Neural cell (in vitro differentiated cells): ENCODE data around the gene MEFV. TPM values are rescaled to one million over a fixed set of nuclear protein-coding genes. Genes with fewer than 3 reads are reported as not detected.

ENCODE experiments used
- H2AFZ ChIP-seq: fragments of 200-600, 300-800 bp; sonication (generic), shearing (Covaris generic); 2 replicates; pipeline ENCODE4 v1.6.0; 2014; ENCODE audit warnings: low read depth, mild to moderate bottlenecking, antibody characterized with exemption, low read length, moderate library complexity
- H3F3A ChIP-seq: fragments of 200-600 bp; shearing (Covaris generic); 2 replicates; pipeline ENCODE4 v1.6.1; 2016; ENCODE audit warnings: mild to moderate bottlenecking, moderate library complexity, mixed read lengths, antibody characterized with exemption, low read length; ENCODE audit not compliant: insufficient read depth, poor library complexity, severe bottlenecking
- H3K27ac ChIP-seq: fragments of 200-600, 300-800 bp; sonication (generic), shearing (Covaris generic); 2 replicates; pipeline ENCODE4 v1.5.1; 2014; ENCODE audit warnings: mild to moderate bottlenecking, low read length, moderate library complexity
- H3K27me3 ChIP-seq: fragments of 300-800, 200-600 bp; sonication (generic), shearing (Covaris generic); 2 replicates; pipeline ENCODE4 v1.6.0; 2014; ENCODE audit warnings: mild to moderate bottlenecking, low read depth, low read length, moderate library complexity; ENCODE audit not compliant: insufficient read depth
- H3K36me3 ChIP-seq: fragments of 300-800, 200-600 bp; sonication (generic), shearing (Covaris generic); 2 replicates; pipeline ENCODE4 v1.5.1; 2014; ENCODE audit warnings: mild to moderate bottlenecking, antibody characterized with exemption, low read length, moderate library complexity; ENCODE audit not compliant: insufficient read depth
- H3K4me2 ChIP-seq: fragments of 300-800, 200-600 bp; sonication (generic), shearing (Covaris generic); 2 replicates; pipeline ENCODE4 v1.6.0; 2014; ENCODE audit warnings: mild to moderate bottlenecking, low read length
- H3K4me3 ChIP-seq: fragments of 300-800, 200-600 bp; sonication (generic), shearing (Covaris generic); 2 replicates; pipeline ENCODE4 v1.5.1; 2014; ENCODE audit warnings: mild to moderate bottlenecking, low read length, moderate library complexity
- H3K79me2 ChIP-seq: fragments of 200-600 bp; shearing (Covaris generic); replicated peaks from 2 replicates; pipeline ENCODE4 v1.6.0; 2014; ENCODE audit warnings: mild to moderate bottlenecking, low read length, moderate library complexity; ENCODE audit not compliant: insufficient read depth
- H3K9ac ChIP-seq: fragments of 300-800, 200-600 bp; sonication (generic), shearing (Covaris generic); 2 replicates; pipeline ENCODE4 v1.6.1; 2016; ENCODE audit warnings: mild to moderate bottlenecking, low read length, mixed read lengths
- H3K9me2 ChIP-seq: fragments of 200-600 bp; shearing (Covaris generic); 2 replicates; pipeline ENCODE4 v1.6.1; 2016; ENCODE audit warnings: mild to moderate bottlenecking, low read length, mixed read lengths; ENCODE audit not compliant: insufficient read depth
- H3K9me3 ChIP-seq: fragments of 200-600, 300-800 bp; sonication (generic), shearing (Covaris generic); 2 replicates; pipeline ENCODE4 v1.6.1; 2016; ENCODE audit warnings: mild to moderate bottlenecking, mixed run types, low read length, moderate library complexity, mixed read lengths
- H4K20me1 ChIP-seq: fragments of 200-600 bp; shearing (Covaris generic); 2 replicates; pipeline ENCODE4 v1.6.1; 2016; ENCODE audit warnings: mild to moderate bottlenecking, mixed run types; ENCODE audit not compliant: insufficient read depth
- CTCF ChIP-seq: fragments of 450-650 bp; IDR thresholded peaks from 2 replicates; pipeline ENCODE4 v1.5.1; 2014; ENCODE audit warnings: antibody characterized with exemption, mild to moderate bottlenecking, moderate library complexity; ENCODE audit not compliant: poor library complexity, severe bottlenecking
- EP300 ChIP-seq: fragments of 450-650 bp; conservative IDR thresholded peaks from 2 replicates; pipeline ENCODE4 v1.6.1; 2014; ENCODE audit warnings: antibody characterized with exemption, mild to moderate bottlenecking, moderate library complexity; ENCODE audit not compliant: poor library complexity, severe bottlenecking
- EZH2 ChIP-seq: fragments of 200-600, 300-800 bp; shearing (Covaris generic), sonication (generic); IDR thresholded peaks from 2 replicates; pipeline ENCODE4 v1.6.1; 2014; ENCODE audit warnings: antibody characterized with exemption, low read length, borderline replicate concordance, mild to moderate bottlenecking; ENCODE audit not compliant: insufficient read depth, poor library complexity, severe bottlenecking
- MXI1 ChIP-seq: fragments of 450-650 bp; conservative IDR thresholded peaks from 2 replicates; pipeline ENCODE4 v1.6.1; 2014; ENCODE audit warnings: antibody characterized with exemption, mild to moderate bottlenecking; ENCODE audit not compliant: poor library complexity, severe bottlenecking
- POLR2AphosphoS5 ChIP-seq: IDR thresholded peaks from 2 replicates; pipeline ENCODE4 v1.6.1; 2012
- RAD21 ChIP-seq: fragments of 450-650 bp; conservative IDR thresholded peaks from 2 replicates; pipeline ENCODE4 v1.6.1; 2014; ENCODE audit warnings: antibody characterized with exemption, mild to moderate bottlenecking, moderate library complexity
- REST ChIP-seq: IDR thresholded peaks from 2 replicates; pipeline ENCODE4 v1.6.1; 2012; ENCODE audit warnings: borderline replicate concordance
- SMC3 ChIP-seq: fragments of 450-650 bp; conservative IDR thresholded peaks from 2 replicates; pipeline ENCODE4 v1.6.1; 2014; ENCODE audit warnings: antibody characterized with exemption, mild to moderate bottlenecking, moderate library complexity; ENCODE audit not compliant: poor library complexity
- TAF1 ChIP-seq: IDR thresholded peaks from 2 replicates; pipeline ENCODE4 v1.6.1; 2012; ENCODE audit warnings: low read depth
- polyA plus RNA-seq: library from polyadenylated mRNA; depleted of rRNA; stranded (reverse); fragments of >200 nt; gene quantifications from 2 replicates; pipeline ENCODE4 v1.2.3, GENCODE V29; 2014

MEFV gene
- polyA plus RNA-seq, 1 donor from 2014 or later = not detected

GRCh38 chr16:3214904-3215600 lies 41.4 kb downstream of the MEFV start:
- H4K20me1 ChIP-seq = no peaks in the 10 kb centered on the region
- H3K27ac ChIP-seq = no peak overlapping the region
- H3K79me2 ChIP-seq = no peaks in the 10 kb centered on the region
- H3K4me3 ChIP-seq = no peak overlapping the region
- H3K9ac ChIP-seq = no peak overlapping the region
- H3F3A ChIP-seq = no peaks in the 10 kb centered on the region
- H3K4me2 ChIP-seq = no peak overlapping the region
- H2AFZ ChIP-seq = no peak overlapping the region
- H3K36me3 ChIP-seq = no peaks in the 10 kb centered on the region
- no peaks in the 10 kb centered on the region for H3K27me3 ChIP-seq
- no peaks in the 10 kb centered on the region for H3K9me2 ChIP-seq
- TF ChIP-seq REST (no peak), EZH2 (no peak), POLR2AphosphoS5 (no peak), TAF1 (no peak), SMC3 (no peak), MXI1 (no peak), EP300 (no peak), CTCF (no peak), RAD21 (no peak)
- H3K9me3 ChIP-seq = no peaks in the 10 kb centered on the region

- TF ChIP-seq CTCF (no peak), MXI1 (no peak), TAF1 (no peak), SMC3 (no peak), POLR2AphosphoS5 (no peak), EP300 (no peak), RAD21 (no peak), EZH2 (no peak), REST (no peak)
- no peaks in the 10 kb centered on the region for H3K27me3 ChIP-seq
Observed at GRCh38 chr16:3212567-3212966, 43.9 kb downstream of the MEFV start.

More at GRCh38 chr16:3212567-3212966, 43.9 kb downstream of the MEFV start:
- no peaks in the 10 kb centered on the region for H3K9me3 ChIP-seq
- no peak overlapping the region for H2AFZ ChIP-seq
- no peak overlapping the region for H3K27ac ChIP-seq
- no peak overlapping the region for H3K9ac ChIP-seq
- H3K9me2 ChIP-seq = no peaks in the 10 kb centered on the region
- H3K4me2 ChIP-seq = no peak overlapping the region
- no peaks in the 10 kb centered on the region for H3K36me3 ChIP-seq
- no peaks in the 10 kb centered on the region for H3K79me2 ChIP-seq
- H4K20me1 ChIP-seq = no peaks in the 10 kb centered on the region
- H3F3A ChIP-seq = no peaks in the 10 kb centered on the region
- no peak overlapping the region for H3K4me3 ChIP-seq
